GM12873 (cell line): Measurements from ENCODE around the gene NAA20.

ENCODE experiments used
- CTCF ChIP-seq: IDR thresholded peaks from 2 replicates; pipeline ENCODE4 v1.5.1; 2012; ENCODE audit warnings: low read depth, mild to moderate bottlenecking, moderate library complexity, low read length, control low read depth; ENCODE audit not compliant: insufficient read depth; ENCODE audit errors: missing control alignments

NAA20 gene

GRCh38 chr20:20079102-20079784 lies 62.1 kb downstream of the NAA20 start:
- no peak for TF ChIP-seq CTCF
